Keratinocyte (primary cell): ENCODE results near the gene ANAPC16. TPM values are rescaled to one million over a fixed set of nuclear protein-coding genes. Genes with fewer than 3 reads are reported as not detected.
A peak's percentile ranks its signal among the peaks of the same experiment; 100 is the strongest.

Source experiments
- DNase-seq: peaks from one replicate; pipeline ENCODE4 v3.0.0-alpha.2; 2011; ENCODE audit warnings: low read depth, missing footprints, low spot score
- FAIRE-seq: peaks from 2 replicates; lab custom pipeline; 2011; peaks lifted over from hg19 to GRCh38; lab: Jason Lieb, UNC
- H2AFZ ChIP-seq: 2 replicates; pipeline ENCODE4 v1.6.0; 2012; ENCODE audit warnings: low read length, control low read depth, inconsistent platforms; ENCODE audit not compliant: control insufficient read depth
- H3K27ac ChIP-seq: 2 replicates; pipeline ENCODE4 v1.5.1; 2011; ENCODE audit warnings: low read length; ENCODE audit not compliant: control insufficient read depth, insufficient read depth
- H3K27me3 ChIP-seq: 3 replicates; pipeline ENCODE4 v1.6.0; 2011; ENCODE audit warnings: low read length; ENCODE audit not compliant: control insufficient read depth, insufficient read depth; ENCODE audit errors: extremely low read depth
- H3K36me3 ChIP-seq, 2 experiments: 2 replicates in 1 of 2; 3 replicates in 1 of 2; pipeline ENCODE4 v1.5.1; 2011; ENCODE audit warnings: low read length in 2 of 2, mild to moderate bottlenecking in 1 of 2; ENCODE audit not compliant: control insufficient read depth in 2 of 2, insufficient read depth in 2 of 2; ENCODE audit errors: extremely low read depth in 1 of 2
- H3K4me1 ChIP-seq: 3 replicates; pipeline ENCODE4 v1.5.1; 2011; ENCODE audit warnings: low read length; ENCODE audit not compliant: control insufficient read depth, insufficient read depth; ENCODE audit errors: extremely low read depth
- H3K4me2 ChIP-seq: 3 replicates; pipeline ENCODE4 v1.6.0; 2011; ENCODE audit warnings: low read depth, low read length; ENCODE audit not compliant: control insufficient read depth, insufficient read depth; ENCODE audit errors: extremely low read depth
- H3K4me3 ChIP-seq, 3 experiments: fragments of 200-600 bp in 1 of 3; sonication (generic) in 1 of 3; 2 replicates in 2 of 3; 3 replicates in 1 of 3; pipeline ENCODE4 v1.5.1; 2011 to 2016; ENCODE audit warnings: low read length in 3 of 3, mild to moderate bottlenecking in 3 of 3, control low read depth in 2 of 3, inconsistent platforms in 1 of 3, low read depth in 1 of 3, mixed read lengths in 1 of 3, mixed run types in 1 of 3, moderate library complexity in 1 of 3; ENCODE audit not compliant: control insufficient read depth in 2 of 3, insufficient read depth in 2 of 3; ENCODE audit errors: extremely low read depth in 1 of 3
- H3K79me2 ChIP-seq: 2 replicates; pipeline ENCODE4 v1.6.0; 2012; ENCODE audit warnings: low read length; ENCODE audit not compliant: control insufficient read depth, insufficient read depth
- H3K9ac ChIP-seq: 3 replicates; pipeline ENCODE4 v1.6.0; 2011; ENCODE audit warnings: low read length; ENCODE audit not compliant: control insufficient read depth, insufficient read depth; ENCODE audit errors: extremely low read depth
- H3K9me1 ChIP-seq: 3 replicates; pipeline ENCODE4 v1.6.0; 2011; ENCODE audit warnings: low read length; ENCODE audit not compliant: control insufficient read depth, insufficient read depth; ENCODE audit errors: extremely low read depth
- H3K9me3 ChIP-seq: 2 replicates; pipeline ENCODE4 v1.5.1; 2012; ENCODE audit warnings: low read depth, low read length; ENCODE audit not compliant: control insufficient read depth
- H4K20me1 ChIP-seq: 3 replicates; pipeline ENCODE4 v1.6.0; 2011; ENCODE audit warnings: low read length; ENCODE audit not compliant: control insufficient read depth, insufficient read depth; ENCODE audit errors: extremely low read depth
- EZH2 ChIP-seq: IDR thresholded peaks from one replicate; pipeline ENCODE4 v1.6.1; 2012; ENCODE audit warnings: inconsistent platforms, mild to moderate bottlenecking, low read length, moderate library complexity
- dilution Hi-C: fragments of 300-500 bp; cut with MboI; formaldehyde crosslinking; loops from one replicate; pipeline ENCODE4 v1.7.0; 2020; ENCODE audit warnings: low sequenced_read_pairs; ENCODE audit not compliant: extremely low pct_ligation_motif_present
- polyA plus RNA-seq, 5 experiments: library from polyadenylated mRNA; depleted of rRNA in 3 of 5; stranded (reverse) in 3 of 5; stranded (forward) in 1 of 5; unstranded in 1 of 5; fragments of >200 nt; gene quantifications; 1 replicate in 1 of 5; 2 replicates in 3 of 5; 3 replicates in 1 of 5; pipeline versions ENCODE4 v1.2.1 to v1.2.3, GENCODE V29; 2011 to 2012; ENCODE audit warnings: missing spikeins in 2 of 5, low read depth in 1 of 5, low replicate concordance in 1 of 5
- TF ChIP-seq, protein P1 (sequence below), 3 experiments: IDR thresholded peaks in 1 of 3; conservative IDR thresholded peaks in 1 of 3; optimal IDR thresholded peaks in 1 of 3; 2 replicates in 2 of 3; 3 replicates in 1 of 3; pipeline versions ENCODE3 to v1.5.1; 2011; ENCODE audit warnings: low read length in 3 of 3, mild to moderate bottlenecking in 3 of 3, moderate library complexity in 2 of 3, control low read depth in 1 of 3, inconsistent platforms in 1 of 3; ENCODE audit not compliant: insufficient read depth in 2 of 3; ENCODE audit errors: extremely low read depth in 1 of 3

The ANAPC16 gene
- polyA plus RNA-seq, 1 donor (not counting 4 experiments of a cell fraction or from before 2014, with no cell fraction given), result 93.9 TPM

GRCh38 chr10:72171175-72171630 is 44.6 kb upstream of the ANAPC16 start:
- H3K4me2 ChIP-seq, result peak overlapping the region; percentile 23

GRCh38 chr10:72173262-72173618 is 42.6 kb upstream of the ANAPC16 start:
- Histone ChIP-seq H3K9me3 (no peaks in the 10 kb centered on the region), H2AFZ (no peak overlapping the region), H3K9me1 (no peaks in the 10 kb centered on the region), H3K27ac (no peak overlapping the region), H3K4me3 (no peak overlapping the region), H3K9ac (no peak overlapping the region), H4K20me1 (no peaks in the 10 kb centered on the region), H3K27me3 (no peaks in the 10 kb centered on the region), H3K4me1 (peaks cover 37% of the 10 kb centered on the region), H3K4me2 (no peak overlapping the region), H3K79me2 (no peaks in the 10 kb centered on the region), H3K36me3 (peaks cover 0 to 4% of the 10 kb centered on the region in 2 experiments)
- no peak for FAIRE-seq
- no peak for DNase-seq
- TF ChIP-seq EZH2, result no peak
- TF ChIP-seq, protein P1, sequence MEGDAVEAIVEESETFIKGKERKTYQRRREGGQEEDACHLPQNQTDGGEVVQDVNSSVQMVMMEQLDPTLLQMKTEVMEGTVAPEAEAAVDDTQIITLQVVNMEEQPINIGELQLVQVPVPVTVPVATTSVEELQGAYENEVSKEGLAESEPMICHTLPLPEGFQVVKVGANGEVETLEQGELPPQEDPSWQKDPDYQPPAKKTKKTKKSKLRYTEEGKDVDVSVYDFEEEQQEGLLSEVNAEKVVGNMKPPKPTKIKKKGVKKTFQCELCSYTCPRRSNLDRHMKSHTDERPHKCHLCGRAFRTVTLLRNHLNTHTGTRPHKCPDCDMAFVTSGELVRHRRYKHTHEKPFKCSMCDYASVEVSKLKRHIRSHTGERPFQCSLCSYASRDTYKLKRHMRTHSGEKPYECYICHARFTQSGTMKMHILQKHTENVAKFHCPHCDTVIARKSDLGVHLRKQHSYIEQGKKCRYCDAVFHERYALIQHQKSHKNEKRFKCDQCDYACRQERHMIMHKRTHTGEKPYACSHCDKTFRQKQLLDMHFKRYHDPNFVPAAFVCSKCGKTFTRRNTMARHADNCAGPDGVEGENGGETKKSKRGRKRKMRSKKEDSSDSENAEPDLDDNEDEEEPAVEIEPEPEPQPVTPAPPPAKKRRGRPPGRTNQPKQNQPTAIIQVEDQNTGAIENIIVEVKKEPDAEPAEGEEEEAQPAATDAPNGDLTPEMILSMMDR (optimal IDR thresholded peaks at IDR 0.05 in 1 of 3, IDR thresholded peaks at IDR 0.05 in 1 of 3, conservative IDR thresholded peaks at IDR 0.05 in 1 of 3; ENCODE audit: extremely low read depth in 1 of 3, insufficient read depth in 2 of 3, low read length in 3 of 3), result no peak
- dilution Hi-C loops, result no loop called here

More at GRCh38 chr10:72171175-72171630, 44.6 kb upstream of the ANAPC16 start:
- Histone ChIP-seq H4K20me1 (no peaks in the 10 kb centered on the region), H3K79me2 (no peaks in the 10 kb centered on the region), H3K4me1 (peaks cover 37% of the 10 kb centered on the region), H3K27me3 (no peaks in the 10 kb centered on the region), H3K36me3 (peaks cover 0 to 4% of the 10 kb centered on the region in 2 experiments), H3K9ac (no peak overlapping the region), H3K9me3 (no peaks in the 10 kb centered on the region), H3K9me1 (no peaks in the 10 kb centered on the region), H2AFZ (no peak overlapping the region), H3K27ac (no peak overlapping the region), H3K4me3 (no peak overlapping the region)
- dilution Hi-C loops, result no loop called here
- TF ChIP-seq, protein P1 (optimal IDR thresholded peaks at IDR 0.05 in 1 of 3, IDR thresholded peaks at IDR 0.05 in 1 of 3, conservative IDR thresholded peaks at IDR 0.05 in 1 of 3; ENCODE audit: extremely low read depth in 1 of 3, insufficient read depth in 2 of 3, low read length in 3 of 3), result no peak
- no peak for TF ChIP-seq EZH2
- DNase-seq (peak; percentile 73), FAIRE-seq (peak; percentile 99)
